PC-9 (cell line): ENCODE measurements around the gene FAM180A. TPM values are rescaled to one million over a fixed set of nuclear protein-coding genes. Genes with fewer than 3 reads are reported as not detected.

Source experiments
- Bru-seq: library from RNA; stranded (reverse); fragments of 400-500 nt; gene quantifications from one replicate; lab custom pipeline; 2021; lab: Mats Ljungman, UMichigan
- BruChase-seq, 2 experiments: library from RNA; stranded (reverse); fragments of 400-500 nt; gene quantifications; one replicate each; lab custom pipeline; 2021; lab: Mats Ljungman, UMichigan
- BruUV-seq: library from RNA; stranded (reverse); fragments of 400-500 nt; replicated peaks from 2 replicates; lab custom pipeline; 2021; lab: Mats Ljungman, UMichigan
- CTCF ChIA-PET: fragments of 300-600 bp; sonication (Branson Sonifier 250); formaldehyde crosslinking; loops from one replicate; lab custom pipeline; 2022; ENCODE audit warnings: antibody characterized with exemption; lab: Charles Lee
- POLR2A ChIA-PET: fragments of 300-600 bp; sonication (Branson Sonifier 250); formaldehyde crosslinking; loops from one replicate; lab custom pipeline; 2022; ENCODE audit warnings: antibody characterized with exemption; ENCODE audit not compliant: unreplicated experiment; lab: Charles Lee
- DNase-seq, 2 experiments: peaks; one replicate each; pipeline versions ENCODE4 v3.0.0 to v3.0.0-alpha.2; 2015 to 2022; ENCODE audit warnings: mixed read lengths in 1 of 2
- H2AFZ ChIP-seq: fragments of 200-600 bp; sonication (generic); 2 replicates; pipeline ENCODE4 v1.8.1; 2017; ENCODE audit warnings: antibody characterized with exemption
- H3F3A ChIP-seq: fragments of 200-600 bp; sonication (generic); 2 replicates; pipeline ENCODE4 v1.8.1; 2017; ENCODE audit warnings: antibody characterized with exemption, mild to moderate bottlenecking, low read depth; ENCODE audit not compliant: insufficient read depth
- H3K27ac ChIP-seq: fragments of 200-600 bp; sonication (generic); 2 replicates; pipeline ENCODE4 v1.6.1; 2016; ENCODE audit warnings: mixed run types
- H3K27me3 ChIP-seq: fragments of 200-600 bp; sonication (generic); 2 replicates; pipeline ENCODE4 v1.6.1; 2016; ENCODE audit warnings: low read depth, mixed run types; ENCODE audit not compliant: insufficient read depth
- H3K36me3 ChIP-seq: fragments of 200-600 bp; sonication (generic); 2 replicates; pipeline ENCODE4 v1.6.1; 2016; ENCODE audit warnings: low read depth, mixed run types
- H3K4me1 ChIP-seq: fragments of 200-600 bp; sonication (generic); replicated peaks from 2 replicates; pipeline ENCODE4 v1.6.1; 2016; ENCODE audit warnings: mixed run types; ENCODE audit not compliant: insufficient read depth
- H3K4me2 ChIP-seq: fragments of 200-600 bp; sonication (generic); 2 replicates; pipeline ENCODE4 v1.6.1; 2017; ENCODE audit warnings: mixed run types
- H3K4me3 ChIP-seq: fragments of 200-600 bp; sonication (generic); 2 replicates; pipeline ENCODE4 v1.6.1; 2016; ENCODE audit warnings: mixed run types
- H3K79me2 ChIP-seq: fragments of 200-600 bp; sonication (generic); 2 replicates; pipeline ENCODE4 v1.6.1; 2017; ENCODE audit warnings: low read depth, mixed run types
- H3K9me2 ChIP-seq: fragments of 200-600 bp; sonication (generic); 2 replicates; pipeline ENCODE4 v1.8.1; 2017; ENCODE audit warnings: mild to moderate bottlenecking; ENCODE audit not compliant: insufficient read depth
- H3K9me3 ChIP-seq: fragments of 200-600 bp; sonication (generic); 2 replicates; pipeline ENCODE4 v1.8.1; 2016; ENCODE audit warnings: low read depth; ENCODE audit not compliant: insufficient read depth
- H4K20me1 ChIP-seq: fragments of 200-600 bp; sonication (generic); 2 replicates; pipeline ENCODE4 v1.8.1; 2017; ENCODE audit not compliant: insufficient read depth
- CTCF ChIP-seq: fragments of 200-600 bp; sonication (generic); conservative IDR thresholded peaks from 2 replicates; pipeline ENCODE4 v1.6.1; 2017; ENCODE audit warnings: mixed run types, antibody characterized with exemption, mild to moderate bottlenecking, moderate library complexity
- EZH2 ChIP-seq: fragments of 200-600 bp; sonication (generic); IDR thresholded peaks from 2 replicates; pipeline ENCODE4 v1.8.0; 2017; ENCODE audit warnings: antibody characterized with exemption, low read depth
- intact Hi-C: fragments of 100-400 bp; cut with micrococcal nuclease; formaldehyde crosslinking; loops from one replicate; pipeline ENCODE4 v1.10.0; 2022; ENCODE audit not compliant: unreplicated experiment
- long read RNA-seq: library from polyadenylated mRNA; stranded (forward); transcript quantifications from one replicate; pipeline ENCODE4 v2.0.0, GENCODE V29; 2022
- total RNA-seq: library from RNA; stranded (reverse); gene quantifications from 2 replicates; pipeline ENCODE4 v1.2.3, GENCODE V29; 2021

FAM180A gene
- not detected in 2 replicates for total RNA-seq
- percentile 28 among the genes with signal in this experiment for Bru-seq, nascent RNA
- percentile 19 among the genes with signal in this experiment for BruChase-seq, experiment 1, labeled RNA remaining after a 2-hour chase
- percentile 26 among the genes with signal in this experiment for BruChase-seq, experiment 2, labeled RNA remaining after a 6-hour chase
- long read RNA-seq: 0 reads

DNA sequence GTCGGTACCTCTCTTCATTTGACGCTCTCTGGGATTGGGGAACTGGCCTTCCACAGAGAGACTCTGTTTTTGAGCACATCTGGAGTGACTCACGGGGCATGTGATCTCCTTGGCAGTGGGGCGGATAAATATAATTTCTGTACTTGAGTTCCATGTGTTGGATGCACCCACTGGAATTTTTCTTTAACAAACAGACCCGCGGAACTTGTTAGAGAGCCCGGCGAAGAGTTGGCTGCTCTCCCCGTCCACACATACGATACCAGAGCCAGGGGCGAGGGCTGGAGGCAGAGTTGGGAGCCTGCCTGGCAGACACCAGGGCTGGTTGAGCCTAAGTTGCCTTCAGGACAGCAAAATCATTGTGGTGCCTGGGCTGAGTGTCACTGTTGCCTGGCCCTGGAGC is at the start of gene FAM180A:
Gene FAM180A, minus strand, starts transcription at position 44 of the 400 bp plus-strand sequence. CDS start 233 bp downstream, outside the sequence.
- intact Hi-C loops: loop anchor here (5.0 kb wide), 1 partner anchor 36 kb away; no protein-coding TSS in a partner anchor
- no peak within 1 kb of the TSS for H2AFZ ChIP-seq

GRCh38 chr7:135798095-135798494 is 49.5 kb upstream of the FAM180A start:
- ChIA-PET POLR2A (no interaction called here), CTCF (no interaction called here)
- Histone ChIP-seq H3K4me3 (no peak overlapping the region), H3K79me2 (no peaks in the 10 kb centered on the region), H4K20me1 (no peaks in the 10 kb centered on the region), H3K4me1 (peaks cover 10% of the 10 kb centered on the region), H3K4me2 (no peak overlapping the region), H3K27ac (no peak overlapping the region), H3K9me3 (no peaks in the 10 kb centered on the region), H3F3A (no peaks in the 10 kb centered on the region), H3K9me2 (no peaks in the 10 kb centered on the region), H2AFZ (no peak overlapping the region), H3K36me3 (no peaks in the 10 kb centered on the region), H3K27me3 (no peaks in the 10 kb centered on the region)
- BruUV-seq: no TSS peak
- TF ChIP-seq EZH2 (no peak), CTCF (no peak)
- no peak for DNase-seq
- intact Hi-C loops: no loop called here

More for the DNA sequence above, at the start of gene FAM180A:
- peaks cover 27% of the 10 kb centered on the region; the same call in 1 of the 2 replicates for H3F3A ChIP-seq
- H3K9me2 ChIP-seq: no peaks in the 10 kb centered on the region
- peaks cover 35% of the 10 kb centered on the region for H3K4me1 ChIP-seq
- no peak within 1 kb of the TSS for H3K4me2 ChIP-seq
- H4K20me1 ChIP-seq: no peaks in the 10 kb centered on the region
- no peaks in the 10 kb centered on the region for H3K9me3 ChIP-seq
- TF ChIP-seq CTCF: no peak
- no peak for TF ChIP-seq EZH2
- POLR2A ChIA-PET: no interaction called here
- CTCF ChIA-PET: no interaction called here
- DNase-seq: no peak
- H3K4me3 ChIP-seq: no peak within 1 kb of the TSS
- no peaks in the 10 kb centered on the region for H3K27me3 ChIP-seq
- no peak within 1 kb of the TSS for H3K27ac ChIP-seq
- H3K36me3 ChIP-seq: no peaks in the 10 kb centered on the region
- BruUV-seq: no TSS peak
- no peaks in the 10 kb centered on the region for H3K79me2 ChIP-seq

- Histone ChIP-seq H2AFZ (no peak overlapping the region), H3K4me2 (no peak overlapping the region), H3K27me3 (no peaks in the 10 kb centered on the region), H3K27ac (no peak overlapping the region), H3K4me1 (no peaks in the 10 kb centered on the region; the same call in 1 of the 2 replicates), H3K79me2 (no peaks in the 10 kb centered on the region), H4K20me1 (no peaks in the 10 kb centered on the region), H3F3A (no peaks in the 10 kb centered on the region), H3K9me3 (no peaks in the 10 kb centered on the region), H3K36me3 (no peaks in the 10 kb centered on the region), H3K9me2 (no peaks in the 10 kb centered on the region), H3K4me3 (no peak overlapping the region)
- CTCF ChIA-PET: no interaction called here
- TF ChIP-seq CTCF (no peak), EZH2 (no peak)
- no TSS peak for BruUV-seq
- DNase-seq: no peak
- intact Hi-C loops: no loop called here
- POLR2A ChIA-PET: no interaction called here
These were observed 47.4 kb upstream of the FAM180A start for GRCh38 chr7:135795846-135796570.
